AG20443 (cell line): Measurements from ENCODE around the gene CCDC194.
A peak's percentile ranks its signal among the peaks of the same experiment; 100 is the strongest.
"Not testable (repeated sequence)": the region's sequence is repeated elsewhere in the genome, so short reads cannot be mapped to it uniquely, and the experiment has no call there.

Source experiments
- DNase-seq: peaks from one replicate; pipeline ENCODE4 v3.0.0; 2012; ENCODE audit warnings: low spot score, mixed read lengths

Gene CCDC194

DNA sequence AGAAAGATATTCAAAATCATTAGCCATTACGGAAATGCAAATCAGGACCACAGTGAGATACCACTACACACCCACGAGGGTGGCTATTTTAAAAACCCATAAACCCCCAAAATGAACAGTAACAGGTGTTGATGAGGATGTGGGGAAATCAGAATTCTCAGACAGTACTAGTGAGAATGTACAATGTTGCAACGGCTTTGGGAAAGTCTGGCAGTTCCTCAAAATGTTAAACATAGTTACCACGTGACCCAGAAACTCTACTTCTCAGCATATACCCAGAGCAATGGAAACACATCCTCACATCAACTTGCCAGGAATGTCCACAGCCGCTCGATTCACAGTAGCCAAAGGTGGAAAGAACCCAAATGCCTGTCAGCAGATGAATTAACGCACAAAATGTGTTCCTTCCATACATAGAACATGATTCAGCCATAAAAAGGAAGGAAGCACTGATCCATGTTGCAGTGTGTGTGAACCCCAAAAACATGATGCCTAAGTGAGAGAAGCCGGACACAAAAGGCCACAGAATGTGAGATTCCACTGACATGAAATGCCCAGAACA lies 23.9 kb downstream of the CCDC194 start:
- no peak for DNase-seq

- DNase-seq: no peak
Measured at GRCh38 chr19:17365361-17365760, 28.6 kb downstream of the CCDC194 start.

DNA sequence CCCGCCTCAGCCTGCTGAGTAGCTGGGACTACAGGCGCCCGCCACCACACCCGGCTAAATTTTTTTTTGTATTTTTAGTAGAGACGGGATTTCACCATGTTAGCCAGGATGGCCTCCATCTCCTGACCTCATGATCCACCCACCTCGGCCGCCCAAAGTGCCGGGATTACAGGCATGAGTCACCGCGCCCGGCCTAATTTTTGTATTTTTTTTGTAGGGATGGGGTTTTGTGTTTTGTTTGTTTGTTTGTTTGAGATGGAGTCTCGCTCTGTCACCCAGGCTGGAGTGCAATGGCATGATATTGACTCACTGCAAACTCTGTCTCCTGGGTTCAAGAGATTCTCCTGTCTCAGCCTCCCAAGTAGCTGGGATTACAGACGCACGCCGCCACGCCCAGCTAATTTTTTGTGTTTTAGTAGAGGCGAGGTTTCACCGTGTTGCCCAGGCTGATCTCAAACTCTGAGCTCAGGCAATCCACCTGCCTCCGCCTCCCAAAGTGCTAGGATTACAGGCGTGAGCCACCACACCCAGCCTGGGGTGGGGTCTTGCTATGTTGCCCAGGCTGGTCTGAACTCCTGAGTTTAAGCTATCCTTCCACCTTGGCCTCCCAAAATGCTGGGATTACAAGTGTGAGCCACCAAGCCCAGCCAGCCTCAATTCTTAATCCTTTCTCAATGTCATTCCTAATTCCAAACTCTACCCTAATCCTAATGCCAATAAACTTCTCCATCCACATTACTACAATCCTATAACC lies 30.0 kb downstream of the CCDC194 start:
- not testable (repeated sequence) for DNase-seq

DNA sequence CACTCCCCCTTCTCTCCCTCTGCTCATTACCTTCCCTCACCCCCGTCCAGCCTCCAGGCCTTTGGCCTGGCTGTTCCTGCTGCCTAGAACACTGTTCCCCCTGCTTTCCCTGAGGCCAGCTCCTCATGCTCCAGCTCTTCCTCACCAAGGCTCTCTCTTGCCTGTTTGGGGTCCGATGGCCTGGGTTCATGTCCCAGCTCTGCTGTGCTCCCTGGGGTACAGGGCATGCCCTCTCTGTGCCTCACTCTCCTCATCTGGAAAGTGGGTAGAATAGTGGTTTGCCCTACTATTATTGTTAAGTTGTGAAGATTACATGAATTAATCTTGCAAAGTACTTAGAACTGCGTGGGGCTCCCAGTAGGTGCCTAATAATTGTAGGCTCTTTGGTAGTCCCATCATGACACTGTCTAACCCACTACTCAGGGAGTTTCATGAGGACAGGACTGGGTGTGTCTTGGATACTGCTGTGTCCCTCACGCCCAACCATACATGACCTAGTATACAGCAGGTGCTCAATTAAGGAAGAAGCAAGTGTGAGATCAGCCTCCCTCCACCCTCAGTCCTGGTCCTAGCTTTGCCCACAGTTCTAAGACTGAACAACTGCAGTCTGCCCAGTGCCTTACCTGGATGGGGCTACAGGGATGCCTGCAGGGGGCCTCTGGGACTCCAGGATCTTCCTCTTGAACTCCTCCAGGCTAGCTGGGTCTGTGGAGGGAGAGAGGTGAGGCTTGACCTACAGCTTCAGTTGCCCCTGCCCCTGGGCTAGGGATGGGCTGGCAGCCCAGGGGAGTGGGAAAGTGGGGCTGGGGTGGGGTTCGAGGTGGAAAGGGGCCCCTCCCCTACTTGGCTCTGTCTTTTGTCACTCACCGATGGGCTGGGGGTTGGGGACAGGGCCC lies 33.8 kb downstream of the CCDC194 start:
- DNase-seq: no peak

DNA sequence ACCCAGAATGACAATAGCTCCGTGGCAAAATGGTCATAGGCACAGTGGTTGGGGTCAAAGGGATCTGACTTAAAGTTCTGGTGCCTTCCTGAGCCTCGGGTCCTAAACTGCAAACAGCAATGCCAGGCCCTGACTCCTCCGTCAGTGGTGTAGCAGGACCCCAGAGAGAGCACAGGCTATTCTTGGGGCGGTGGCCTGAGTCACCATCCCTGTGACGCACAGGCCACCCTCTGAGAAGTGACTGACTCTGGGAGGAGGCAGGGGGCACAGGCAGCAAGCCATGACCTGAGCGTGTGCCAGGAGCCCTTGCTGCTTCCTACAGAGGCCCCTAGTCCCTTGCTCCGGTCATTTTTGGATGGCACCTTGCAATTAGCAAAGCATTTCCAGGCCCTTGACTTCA lies 35.6 kb downstream of the CCDC194 start:
- DNase-seq: peak; percentile 77

- DNase-seq: no peak
Measured at GRCh38 chr19:17357724-17358123, 36.3 kb downstream of the CCDC194 start.

DNA sequence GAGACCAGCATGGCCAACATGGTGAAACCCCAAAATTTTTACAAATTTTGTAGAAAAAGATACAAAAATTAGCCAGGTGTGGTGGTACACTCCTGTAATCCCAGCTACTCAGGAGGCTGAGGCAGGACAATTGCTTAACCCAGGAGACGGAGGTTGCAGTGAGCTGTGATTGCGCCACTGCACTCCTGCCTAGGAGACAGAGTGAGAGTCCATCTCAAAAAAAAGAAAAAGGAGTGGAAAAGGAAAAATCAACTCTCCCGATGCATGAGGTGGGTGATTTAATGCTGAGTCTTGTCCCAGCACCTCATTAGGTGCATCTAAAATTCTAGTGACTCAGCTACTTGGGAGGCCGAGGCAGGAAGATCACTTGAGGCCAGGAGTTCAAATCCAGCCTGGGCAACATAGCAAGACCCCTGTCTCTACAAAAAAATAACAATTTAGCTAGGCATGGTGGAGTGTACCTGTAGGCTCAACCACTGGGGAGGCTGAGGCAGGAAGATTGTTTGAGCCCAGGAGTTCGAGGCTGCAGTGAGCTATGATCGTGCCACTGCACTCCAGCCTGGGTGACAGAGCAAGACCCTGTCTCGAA lies 36.8 kb downstream of the CCDC194 start:
- DNase-seq: no peak

- DNase-seq: no peak
Measured at GRCh38 chr19:17353386-17353785, 40.6 kb downstream of the CCDC194 start.

DNA sequence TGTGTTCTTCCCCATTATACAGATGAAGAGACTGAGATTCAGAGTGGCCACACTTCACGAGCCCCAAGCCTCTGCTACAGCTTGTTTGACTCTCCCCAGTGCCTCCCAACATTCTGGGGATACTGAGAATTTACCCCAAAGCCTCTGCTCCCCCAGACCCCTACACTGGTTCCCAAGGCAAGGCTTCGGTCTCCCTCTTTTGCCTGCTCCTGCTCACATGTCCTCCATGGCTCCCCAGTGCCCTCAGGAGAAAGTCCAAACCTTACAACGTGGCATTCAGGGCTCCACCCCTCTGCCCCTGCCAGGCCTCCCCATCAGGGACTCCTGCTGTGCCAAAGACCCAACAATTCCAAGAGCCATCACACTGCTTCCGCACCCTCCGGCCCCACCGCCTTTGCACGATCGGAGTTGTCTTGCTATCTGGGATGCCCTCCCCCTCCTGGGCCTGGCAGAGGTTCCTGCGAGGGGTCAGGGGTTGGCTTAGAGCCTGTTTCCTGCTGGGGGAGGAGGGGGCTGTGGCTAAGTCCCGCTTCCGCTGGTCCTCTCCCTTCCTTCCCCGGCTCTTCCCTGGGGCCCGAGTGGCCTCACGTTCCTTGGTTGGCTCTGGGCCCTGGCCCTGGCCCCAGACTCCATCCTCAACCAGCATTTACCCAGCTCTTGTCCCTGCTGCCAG lies 41.3 kb downstream of the CCDC194 start:
- DNase-seq: no peak

DNA sequence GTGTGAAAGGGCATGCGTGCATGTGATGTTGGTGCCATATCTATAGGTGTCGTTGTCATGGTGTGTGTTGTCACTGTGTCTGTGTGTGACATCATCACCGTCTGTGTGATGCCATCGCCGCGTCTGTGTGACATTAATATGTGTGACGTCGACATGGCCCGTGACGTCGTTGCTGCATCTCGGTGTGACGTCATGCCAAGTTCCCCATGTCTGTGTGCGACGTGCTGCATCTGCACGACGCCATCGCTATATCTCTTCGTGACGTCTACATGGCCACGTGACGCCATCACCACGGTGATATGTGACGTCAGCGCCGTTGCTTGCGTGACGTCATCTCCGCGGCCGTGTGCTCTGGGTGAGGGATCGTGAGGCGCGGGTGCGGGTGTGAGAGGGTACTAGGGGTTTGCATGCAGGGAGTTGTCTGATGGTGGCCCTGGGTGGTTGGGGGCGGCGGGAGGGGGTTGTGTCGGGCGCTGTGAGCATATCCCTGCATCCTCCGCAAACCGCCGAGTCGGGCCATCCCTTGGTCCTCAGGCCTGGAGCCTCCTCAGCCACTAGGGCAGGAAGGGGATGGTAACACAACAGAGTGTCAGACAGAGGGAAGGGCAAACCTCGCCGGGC lies 42.1 kb downstream of the CCDC194 start:
- no peak for DNase-seq

GRCh38 chr19:17348700-17349099 lies 45.3 kb downstream of the CCDC194 start:
- peak; percentile 64 for DNase-seq

GRCh38 chr19:17347877-17348276 lies 46.1 kb downstream of the CCDC194 start:
- no peak for DNase-seq

- DNase-seq: no peak
Measured at GRCh38 chr19:17347361-17347760, 46.6 kb downstream of the CCDC194 start.

DNA sequence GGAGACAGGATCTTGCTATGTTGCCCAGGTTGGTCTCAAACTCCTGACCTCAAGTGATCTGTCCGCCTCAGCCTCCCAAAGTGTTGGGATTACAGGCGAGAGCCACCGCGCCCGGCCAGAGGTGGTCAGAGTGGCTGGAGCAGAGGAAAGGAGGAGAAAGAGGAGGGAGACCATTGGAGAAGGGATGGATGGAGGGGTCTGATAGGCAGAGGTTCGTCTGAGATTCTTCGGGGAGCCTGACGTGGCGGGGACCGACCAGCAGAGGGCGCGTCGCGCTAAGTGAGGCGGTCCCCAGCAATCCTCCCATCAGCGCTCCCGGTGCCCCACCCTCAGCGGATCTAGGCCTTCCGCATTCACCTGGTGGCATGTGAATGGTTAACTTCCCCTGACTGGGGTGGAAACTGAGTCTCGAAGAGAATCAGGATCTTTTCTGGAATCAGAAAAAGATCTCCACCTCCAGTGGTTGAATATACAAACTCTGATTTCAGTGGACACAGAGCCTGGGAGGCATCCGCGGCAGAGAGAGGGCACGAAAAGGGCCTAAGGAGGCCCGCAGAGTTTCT lies 47.8 kb downstream of the CCDC194 start:
- peak; percentile 89 for DNase-seq

GRCh38 chr19:17341845-17342244 lies 52.2 kb downstream of the CCDC194 start:
- no peak for DNase-seq

DNA sequence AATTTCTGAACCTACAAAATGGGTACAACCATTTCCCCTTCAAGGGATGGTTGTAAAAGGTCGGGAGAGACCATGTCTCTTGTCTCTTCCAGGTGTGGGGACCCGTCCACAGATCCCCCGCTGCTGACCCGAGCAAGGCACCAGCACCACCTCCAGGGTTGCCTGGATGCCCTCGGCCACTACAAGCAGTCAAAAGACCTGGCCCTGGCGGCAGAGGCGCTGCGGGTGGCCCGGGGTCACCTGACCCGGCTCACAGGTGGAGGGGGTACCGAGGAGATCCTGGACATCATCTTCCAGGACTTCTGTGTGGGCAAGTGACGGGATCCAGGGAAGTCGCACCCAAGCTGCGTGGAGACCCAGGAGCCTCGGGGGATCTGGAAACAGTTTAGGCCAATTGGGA lies 52.6 kb downstream of the CCDC194 start:
- no peak for DNase-seq

DNA sequence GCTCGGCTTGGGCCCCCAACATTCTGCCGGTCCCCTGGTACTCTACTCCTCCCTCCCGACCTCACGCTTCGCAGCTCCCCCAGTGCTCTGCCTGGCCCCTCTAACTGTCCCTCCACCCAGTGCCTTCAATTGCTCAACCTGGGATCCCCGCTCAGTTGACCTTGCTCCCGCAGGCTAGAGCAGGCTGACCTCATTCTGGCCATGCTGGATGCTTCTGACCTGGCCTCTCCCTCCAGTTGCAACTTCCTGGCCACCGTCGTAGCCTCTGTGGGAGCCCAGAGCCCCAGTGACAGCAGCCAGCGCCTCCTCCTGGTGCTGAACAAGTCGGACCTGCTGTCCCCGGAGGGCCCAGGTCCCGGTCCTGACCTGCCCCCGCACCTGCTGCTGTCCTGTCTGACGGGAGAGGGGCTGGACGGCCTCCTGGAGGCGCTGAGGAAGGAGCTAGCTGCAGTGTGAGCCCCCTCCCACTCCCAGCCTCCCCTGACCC lies 53.1 kb downstream of the CCDC194 start:
- DNase-seq: no peak
